Mucosa of rectum (tissue), 2 donors: ENCODE data around the gene CNTN6.
"Not testable (repeated sequence)": the region's sequence is repeated elsewhere in the genome, so short reads cannot be mapped to it uniquely, and the experiment has no call there.

Experiments used
- H3K27ac ChIP-seq, 2 donors: one replicate each; pipeline ENCODE4 v1.7.0; 2013; ENCODE audit warnings: inconsistent platforms in 2 of 2, low read depth in 2 of 2, low read length in 2 of 2
- H3K27me3 ChIP-seq, 2 donors: one replicate each; pipeline ENCODE4 v1.7.0; 2013; ENCODE audit warnings: low read length in 2 of 2; ENCODE audit not compliant: control insufficient read depth in 2 of 2, insufficient read depth in 2 of 2
- H3K36me3 ChIP-seq, 2 donors: one replicate each; pipeline ENCODE4 v1.7.0; 2013; ENCODE audit warnings: low read length in 2 of 2; ENCODE audit not compliant: control insufficient read depth in 2 of 2, insufficient read depth in 2 of 2
- H3K4me1 ChIP-seq, 2 donors: one replicate each; pipeline ENCODE4 v1.7.0; 2013; ENCODE audit warnings: low read length in 2 of 2, mild to moderate bottlenecking in 1 of 2; ENCODE audit not compliant: control insufficient read depth in 2 of 2, insufficient read depth in 2 of 2
- H3K4me3 ChIP-seq, 2 donors: one replicate each; pipeline ENCODE4 v1.7.0; 2013; ENCODE audit warnings: low read length in 2 of 2
- H3K9ac ChIP-seq, 2 donors: one replicate each; pipeline ENCODE4 v1.7.0; 2013; ENCODE audit warnings: low read length in 2 of 2, low read depth in 1 of 2, mild to moderate bottlenecking in 1 of 2
- H3K9me3 ChIP-seq, 2 donors: one replicate each; pipeline ENCODE4 v1.7.0; 2013; ENCODE audit warnings: low read length in 2 of 2; ENCODE audit not compliant: control insufficient read depth in 2 of 2
- donor health status: healthy.
- donor health status: Normal muscosa, but diverticular disease.

The CNTN6 gene

DNA sequence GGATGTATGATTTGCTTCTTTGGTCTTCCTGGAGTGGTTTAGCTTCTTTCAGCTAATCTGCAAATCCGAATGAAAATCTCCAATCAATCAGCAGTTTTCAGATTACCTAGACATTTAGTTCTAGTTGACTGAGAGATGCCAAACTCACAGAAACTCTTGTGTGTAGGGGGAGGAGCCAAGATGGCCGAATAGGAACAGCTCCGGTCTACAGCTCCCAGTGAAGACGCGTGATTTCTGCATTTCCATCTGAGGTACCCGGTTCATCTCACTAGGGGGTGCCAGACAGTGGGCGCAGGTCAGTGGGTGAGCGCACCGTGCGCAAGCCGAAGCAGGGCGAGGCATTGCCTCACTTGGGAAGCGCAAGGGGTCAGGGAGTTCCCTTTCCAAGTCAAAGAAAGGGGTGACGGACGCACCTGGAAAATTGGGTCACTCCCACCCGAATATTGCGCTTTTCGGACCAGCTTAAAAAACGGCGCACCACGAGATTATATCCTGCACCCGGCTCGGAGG lies 294.6 kb downstream of the CNTN6 start:
- not testable (repeated sequence) for H3K9me3 ChIP-seq, H3K27ac ChIP-seq, H3K9ac ChIP-seq, H3K36me3 ChIP-seq, H3K4me1 ChIP-seq, H3K4me3 ChIP-seq, H3K27me3 ChIP-seq

DNA sequence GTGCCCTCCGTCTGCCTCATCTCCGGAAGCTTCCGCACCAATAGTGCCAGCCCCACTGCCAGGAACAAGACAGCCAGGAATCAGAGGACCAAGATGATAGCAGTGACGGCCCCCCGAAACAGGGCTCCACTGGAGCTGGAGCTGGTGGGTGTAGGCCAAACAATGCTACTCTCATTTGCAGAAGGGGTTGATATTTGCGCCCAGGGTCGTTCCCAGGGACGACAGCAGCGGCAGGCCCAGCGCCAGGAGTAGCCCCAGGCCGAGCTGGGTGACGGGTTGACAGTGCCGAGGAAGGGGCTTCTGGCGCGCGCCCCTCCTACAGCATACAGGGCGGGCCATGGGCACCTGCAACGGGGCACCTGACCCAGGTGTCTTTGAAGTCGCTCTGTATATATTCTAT lies 301.4 kb downstream of the CNTN6 start:
- Histone ChIP-seq H3K4me1 (no peaks in the 10 kb centered on the region), H3K27ac (no peak overlapping the region), H3K9ac (no peak overlapping the region), H3K9me3 (no peaks in the 10 kb centered on the region), H3K36me3 (no peaks in the 10 kb centered on the region), H3K27me3 (no peaks in the 10 kb centered on the region), H3K4me3 (no peak overlapping the region)

DNA sequence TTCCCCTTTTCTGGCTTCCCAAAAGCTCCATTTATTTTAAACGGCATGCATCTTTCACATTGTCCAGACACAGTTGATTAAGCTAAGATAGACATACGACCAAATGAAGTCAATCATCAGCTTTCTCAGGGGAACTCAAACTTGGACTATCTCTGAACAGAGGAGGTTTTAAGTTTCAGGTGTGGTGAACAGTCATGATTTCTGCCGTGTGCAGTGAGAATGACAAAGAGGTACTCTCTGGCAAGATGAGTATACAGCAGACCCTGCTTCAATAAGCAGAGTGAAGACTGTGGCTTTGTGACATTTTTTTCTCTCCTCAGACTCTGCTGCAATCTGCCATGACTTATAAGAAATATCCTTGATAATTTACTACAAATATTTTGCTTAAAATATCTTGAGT lies 307.7 kb downstream of the CNTN6 start:
- H3K4me1 ChIP-seq = no peaks in the 10 kb centered on the region
- H3K9ac ChIP-seq = no peak overlapping the region
- no peaks in the 10 kb centered on the region for H3K9me3 ChIP-seq
- H3K36me3 ChIP-seq = no peaks in the 10 kb centered on the region
- H3K4me3 ChIP-seq = no peak overlapping the region
- no peaks in the 10 kb centered on the region for H3K27me3 ChIP-seq
- no peak overlapping the region for H3K27ac ChIP-seq

DNA sequence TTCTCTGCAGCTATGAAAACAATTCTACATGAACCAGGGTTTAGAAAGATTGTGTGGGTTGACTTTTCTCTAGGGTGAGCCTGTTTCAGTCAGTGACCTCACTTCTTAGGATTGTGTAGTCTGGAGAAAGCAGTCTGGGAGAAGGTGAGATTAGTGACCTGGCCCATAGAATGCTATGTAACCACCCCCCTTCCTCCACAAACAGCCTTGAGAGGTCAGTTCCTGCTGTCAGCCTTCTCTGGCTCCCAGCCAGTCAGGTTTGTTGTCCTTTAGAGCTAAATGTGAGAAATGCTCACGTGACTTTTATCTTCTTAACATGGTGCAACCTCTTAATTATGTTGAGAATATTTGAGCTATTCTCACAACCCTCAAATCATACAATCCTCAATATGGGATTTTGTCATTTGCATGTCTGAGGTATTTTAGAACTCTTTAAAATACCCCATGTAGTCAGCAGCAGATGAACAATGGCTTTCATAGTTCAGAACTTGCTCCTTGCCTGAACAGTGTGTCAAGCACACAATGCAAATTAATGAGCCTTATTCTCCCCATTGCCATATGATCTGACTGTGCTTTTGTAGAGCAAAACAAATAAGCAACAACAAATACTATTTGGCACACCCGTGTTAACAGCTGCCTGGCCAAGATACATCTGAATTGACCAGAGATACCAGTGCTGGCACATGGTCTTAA lies 311.6 kb downstream of the CNTN6 start:
- Histone ChIP-seq H3K36me3 (no peaks in the 10 kb centered on the region), H3K4me3 (no peak overlapping the region), H3K4me1 (no peaks in the 10 kb centered on the region), H3K27me3 (no peaks in the 10 kb centered on the region), H3K27ac (no peak overlapping the region), H3K9me3 (no peaks in the 10 kb centered on the region), H3K9ac (no peak overlapping the region)

DNA sequence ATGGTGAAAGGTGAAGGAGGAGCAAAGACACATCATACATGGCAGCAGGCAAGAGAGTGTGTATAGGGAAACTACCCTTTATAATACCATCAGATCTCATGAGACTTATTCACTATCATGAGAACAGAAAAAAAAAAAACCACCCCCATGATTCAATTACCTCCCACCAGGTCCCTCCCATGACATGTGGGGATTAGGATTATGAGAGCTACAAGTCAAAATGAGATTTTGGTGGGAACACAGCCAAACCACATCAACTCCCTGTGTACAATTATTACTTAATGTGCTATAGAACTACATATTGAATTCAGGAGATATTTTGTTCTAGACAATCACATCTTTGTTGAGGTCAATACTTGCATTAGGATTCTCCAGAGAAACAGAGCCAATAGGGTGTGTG lies 313.4 kb downstream of the CNTN6 start:
- H3K9me3 ChIP-seq = no peaks in the 10 kb centered on the region
- H3K4me3 ChIP-seq = no peak overlapping the region
- H3K9ac ChIP-seq = no peak overlapping the region
- no peak overlapping the region for H3K27ac ChIP-seq
- H3K36me3 ChIP-seq = no peaks in the 10 kb centered on the region
- H3K27me3 ChIP-seq = no peaks in the 10 kb centered on the region
- no peaks in the 10 kb centered on the region for H3K4me1 ChIP-seq

DNA sequence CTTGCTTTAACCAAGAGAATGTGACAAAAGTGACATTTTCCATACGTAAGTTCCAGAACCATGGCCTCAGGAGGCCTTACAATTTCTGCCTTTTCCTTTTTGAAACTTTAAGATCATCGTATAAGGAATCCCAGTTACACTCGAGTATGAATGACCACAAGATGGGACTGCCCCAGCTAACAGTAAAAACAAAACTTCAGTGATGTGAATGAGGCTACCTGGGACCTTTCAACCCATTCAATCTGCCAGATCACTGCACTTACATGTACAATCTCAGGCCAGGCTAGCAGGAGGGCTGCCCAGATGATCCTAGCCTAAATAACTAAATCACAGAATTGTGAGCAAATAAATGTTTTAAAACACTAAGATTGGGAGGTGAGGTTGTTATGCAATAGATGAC lies 328.8 kb downstream of the CNTN6 start:
- no peaks in the 10 kb centered on the region for H3K27me3 ChIP-seq
- H3K9ac ChIP-seq = no peak overlapping the region
- H3K4me3 ChIP-seq = no peak overlapping the region
- no peaks in the 10 kb centered on the region for H3K36me3 ChIP-seq
- H3K4me1 ChIP-seq = no peaks in the 10 kb centered on the region
- no peak overlapping the region for H3K27ac ChIP-seq
- H3K9me3 ChIP-seq = peaks cover 0 to 3% of the 10 kb centered on the region in 2 donors

DNA sequence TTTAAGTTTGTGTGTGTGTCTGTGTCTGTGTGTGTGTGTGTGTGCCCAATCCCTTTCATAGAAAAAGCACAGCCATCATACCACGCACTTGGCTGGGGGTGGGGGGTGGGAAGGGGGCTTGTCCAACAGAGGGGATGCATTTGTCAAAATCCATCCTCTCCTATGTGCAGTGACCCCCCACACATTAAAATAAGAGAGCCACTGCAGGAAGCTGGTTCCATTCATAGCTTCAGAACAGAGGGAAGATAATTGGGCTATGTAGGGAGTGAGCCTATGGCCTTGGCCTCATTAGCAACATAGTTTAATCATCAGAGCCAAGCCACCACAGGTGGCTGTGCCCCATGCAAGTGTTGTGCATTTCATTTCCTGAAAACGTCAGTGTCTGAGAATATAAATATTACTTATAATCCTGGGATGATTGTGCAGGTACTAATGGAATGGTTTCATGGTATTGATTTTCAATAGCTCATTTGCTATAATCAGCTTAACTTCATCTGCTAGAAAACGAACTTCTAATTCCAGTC lies 330.8 kb downstream of the CNTN6 start:
- no peaks in the 10 kb centered on the region for H3K27me3 ChIP-seq
- H3K4me1 ChIP-seq = no peaks in the 10 kb centered on the region
- H3K27ac ChIP-seq = no peak overlapping the region
- peaks cover 0 to 3% of the 10 kb centered on the region in 2 donors for H3K9me3 ChIP-seq
- no peak overlapping the region for H3K4me3 ChIP-seq
- no peaks in the 10 kb centered on the region for H3K36me3 ChIP-seq
- H3K9ac ChIP-seq = no peak overlapping the region

DNA sequence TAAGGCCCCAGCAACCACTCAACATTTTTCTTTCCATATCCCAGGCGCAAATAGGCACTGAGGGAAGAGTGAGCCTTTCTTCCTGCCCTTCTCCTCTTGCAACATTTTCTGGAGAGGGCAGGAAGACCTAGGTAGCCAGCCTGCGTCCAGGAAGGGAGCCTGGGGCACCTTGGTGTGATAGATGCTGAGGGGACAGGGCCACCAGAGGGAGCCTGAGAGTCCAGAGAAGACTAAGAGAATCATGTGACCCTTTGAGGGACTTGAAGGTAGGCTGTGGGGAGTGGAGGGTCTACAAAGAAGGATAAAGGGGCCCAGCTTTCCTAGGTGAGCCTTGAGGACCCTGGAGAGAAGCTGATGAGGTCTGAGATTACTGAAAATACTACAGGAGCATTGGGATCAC lies 346.6 kb downstream of the CNTN6 start:
- no peaks in the 10 kb centered on the region for H3K4me1 ChIP-seq
- no peak overlapping the region for H3K4me3 ChIP-seq
- H3K9ac ChIP-seq = no peak overlapping the region
- no peak overlapping the region for H3K27ac ChIP-seq
- no peaks in the 10 kb centered on the region for H3K36me3 ChIP-seq
- no peaks in the 10 kb centered on the region for H3K27me3 ChIP-seq
- no peaks in the 10 kb centered on the region for H3K9me3 ChIP-seq

DNA sequence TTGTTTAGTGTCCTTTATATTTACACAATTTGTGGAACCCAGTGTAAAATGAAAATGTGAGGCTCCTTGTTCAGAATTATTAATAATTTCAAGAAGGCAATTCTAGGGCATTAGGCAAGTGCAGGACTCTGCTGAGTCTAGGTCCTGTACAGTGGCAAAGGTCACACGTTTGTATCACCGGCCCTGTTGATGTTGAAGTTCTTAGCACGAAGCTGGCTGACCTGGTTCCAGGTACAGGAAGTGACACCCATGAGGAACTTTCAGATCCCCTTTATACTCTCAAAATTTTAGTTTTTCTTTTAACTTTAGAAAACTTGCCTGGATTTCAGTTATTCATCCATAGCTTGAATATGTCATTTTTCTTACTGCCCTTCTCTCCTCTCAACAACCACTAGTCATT lies 349.4 kb downstream of the CNTN6 start:
- Histone ChIP-seq H3K9ac (no peak overlapping the region), H3K27me3 (no peaks in the 10 kb centered on the region), H3K9me3 (no peaks in the 10 kb centered on the region), H3K4me3 (no peak overlapping the region), H3K27ac (no peak overlapping the region), H3K4me1 (no peaks in the 10 kb centered on the region), H3K36me3 (no peaks in the 10 kb centered on the region)

DNA sequence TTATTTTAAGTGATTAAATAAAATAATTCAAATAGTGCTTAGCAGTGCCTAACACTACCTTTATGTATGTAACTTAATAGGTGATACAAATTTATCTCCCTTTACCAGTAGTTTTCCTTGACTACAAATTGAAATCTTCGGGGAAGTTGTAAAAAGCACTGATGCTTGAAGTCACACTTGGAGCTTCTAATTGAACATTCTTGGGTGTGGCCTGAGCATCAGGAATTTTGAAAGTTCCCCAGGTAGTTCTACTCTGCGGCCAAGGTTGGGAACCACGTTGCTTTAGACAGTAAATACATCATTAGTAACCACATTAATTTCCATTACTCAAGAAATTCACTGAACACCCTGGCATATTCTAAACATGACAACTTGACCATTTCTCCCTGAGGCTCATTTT lies 351.4 kb downstream of the CNTN6 start:
- H3K4me1 ChIP-seq = no peaks in the 10 kb centered on the region
- H3K36me3 ChIP-seq = no peaks in the 10 kb centered on the region
- H3K9me3 ChIP-seq = no peaks in the 10 kb centered on the region
- H3K27me3 ChIP-seq = no peaks in the 10 kb centered on the region
- H3K27ac ChIP-seq = no peak overlapping the region
- H3K4me3 ChIP-seq = no peak overlapping the region
- no peak overlapping the region for H3K9ac ChIP-seq
